Caki2 (cell line): ENCODE data around the gene UBE2I. TPM values are rescaled to one million over a fixed set of nuclear protein-coding genes. Genes with fewer than 3 reads are reported as not detected.

Experiments used
- DNase-seq: peaks from one replicate; pipeline ENCODE4 v3.0.0-alpha.2; 2015; ENCODE audit warnings: low read depth
- in situ Hi-C: cut with HindIII; loops from 2 replicates; pipeline ENCODE4 v1.10.0; 2016; ENCODE audit warnings: low sequenced_read_pairs, low pct_unique_long_range_greater_than_20kb, mixed read lengths
- total RNA-seq: library from RNA; depleted of rRNA; stranded (reverse); fragments of >200 nt; shearing (Covaris generic); gene quantifications from 2 replicates; pipeline ENCODE4 v1.2.3, GENCODE V29; 2014; ENCODE audit warnings: low replicate concordance

The UBE2I gene
- total RNA-seq, 1 experiment from 2014 or later, result 294 TPM

DNA sequence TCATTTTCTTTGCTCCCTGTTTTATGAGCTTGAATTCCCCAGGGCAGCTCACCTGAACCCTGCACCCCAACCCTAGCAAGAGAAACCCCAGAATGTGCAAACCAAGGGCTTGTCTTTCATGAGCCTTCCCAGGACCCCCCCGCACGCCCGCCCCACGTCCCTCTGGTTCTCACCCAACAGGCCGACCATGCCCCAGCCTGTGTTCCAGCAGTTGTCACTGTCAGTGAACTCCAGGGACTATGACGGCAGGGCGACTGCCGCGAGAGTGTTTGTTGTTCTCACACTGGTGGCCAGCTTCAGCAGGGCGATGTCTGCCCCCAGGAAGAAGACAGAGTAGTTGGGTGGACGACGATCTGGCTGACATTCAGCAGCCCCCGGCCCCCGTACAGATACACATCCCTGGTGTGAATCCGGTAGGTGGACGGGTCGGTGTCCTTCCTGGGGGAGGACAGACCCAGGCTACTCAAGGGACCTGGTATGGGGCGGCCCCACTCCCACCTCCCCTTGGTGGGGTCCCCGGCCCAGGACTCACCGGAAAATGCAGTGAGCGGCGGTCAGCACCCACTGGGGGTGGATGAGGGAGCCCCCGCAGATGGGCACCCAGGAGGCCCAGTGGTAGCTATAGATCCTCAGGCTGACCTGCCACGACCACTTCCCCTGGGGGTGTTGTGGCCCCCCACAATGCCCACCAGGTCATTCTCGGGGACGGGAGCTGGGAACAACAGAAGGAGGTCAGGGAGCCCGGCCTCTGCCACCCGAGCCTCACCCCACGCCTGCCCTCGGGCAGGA is 33.5 kb upstream of the UBE2I start:
- in situ Hi-C loops, result no loop called here
- DNase-seq, result no peak

DNA sequence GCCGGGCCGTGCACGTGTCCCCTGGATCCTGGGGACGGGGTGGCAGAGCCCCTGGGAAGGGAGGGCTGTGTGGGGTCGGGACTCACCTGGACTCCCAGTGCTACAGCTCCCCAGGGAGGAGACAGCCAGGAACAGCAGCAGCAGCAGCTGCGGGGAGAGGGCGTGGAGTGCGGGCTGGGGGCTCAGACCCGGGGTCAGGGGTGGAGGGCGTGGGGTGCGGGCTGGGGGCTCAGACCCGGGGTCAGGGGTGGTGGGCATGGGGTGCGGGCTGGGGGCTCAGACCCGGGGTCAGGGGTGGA is 32.9 kb upstream of the UBE2I start:
- in situ Hi-C loops, result no loop called here
- no peak for DNase-seq

DNA sequence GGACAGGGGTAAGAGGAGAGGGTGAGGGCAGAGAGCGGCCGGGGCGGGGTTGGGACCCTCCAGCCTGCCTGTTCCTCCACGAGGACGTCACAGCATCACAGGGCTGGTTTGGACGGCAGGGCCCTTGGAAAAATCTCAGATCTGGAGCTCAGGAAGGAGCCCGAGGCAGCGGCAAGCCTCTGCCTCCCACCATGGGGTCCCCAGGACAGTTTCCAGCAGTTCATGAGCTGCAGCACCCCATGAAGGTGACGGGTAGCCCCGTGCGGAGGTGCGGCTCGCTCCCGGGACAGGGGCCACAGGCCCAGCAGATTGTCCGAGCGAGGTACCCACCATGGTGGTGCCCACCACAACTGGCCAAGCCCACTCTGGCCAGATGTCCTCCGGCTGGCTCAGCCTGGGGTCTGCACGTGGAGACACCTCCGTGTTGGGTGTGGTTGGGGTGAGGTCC is 32.3 kb upstream of the UBE2I start:
- no peak for DNase-seq
- in situ Hi-C loops, result no loop called here

GRCh38 chr16:1277617-1278282 is 31.7 kb upstream of the UBE2I start:
- in situ Hi-C loops, result no loop called here
- DNase-seq, result no peak

- no peak for DNase-seq
- in situ Hi-C loops, result no loop called here
Observed at GRCh38 chr16:1278477-1278876, 31.0 kb upstream of the UBE2I start.

- in situ Hi-C loops, result no loop called here
- DNase-seq, result no peak
Observed at GRCh38 chr16:1279081-1279944, 30.1 kb upstream of the UBE2I start.

GRCh38 chr16:1279945-1280589 is 29.4 kb upstream of the UBE2I start:
- in situ Hi-C loops, result no loop called here
- no peak for DNase-seq

GRCh38 chr16:1280783-1281182 is 28.7 kb upstream of the UBE2I start:
- in situ Hi-C loops, result no loop called here
- DNase-seq, result no peak

- in situ Hi-C loops, result no loop called here
- no peak for DNase-seq
Observed at GRCh38 chr16:1281517-1281916, 27.9 kb upstream of the UBE2I start.

GRCh38 chr16:1282324-1282973 is 27.0 kb upstream of the UBE2I start:
- in situ Hi-C loops, result no loop called here
- DNase-seq, result no peak

DNA sequence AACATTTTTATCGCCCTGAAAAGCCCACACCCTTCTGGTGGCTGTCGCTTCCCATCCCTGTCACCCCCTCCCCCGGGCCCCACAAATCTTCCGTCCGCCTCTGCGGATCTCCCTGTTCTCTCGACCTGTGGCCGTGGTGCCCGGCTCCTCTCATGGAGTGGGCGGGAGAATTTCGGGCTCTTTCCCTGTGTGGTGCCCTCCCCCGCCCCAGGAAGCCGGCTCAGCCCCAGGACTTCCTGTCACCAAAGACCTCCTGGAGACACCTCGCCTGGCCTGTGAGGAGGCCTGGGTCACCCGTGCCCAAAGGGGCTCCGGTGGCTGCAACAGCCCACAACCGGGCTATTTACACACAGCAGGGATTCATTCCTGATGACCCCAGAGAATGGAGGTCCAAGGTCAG is 26.1 kb upstream of the UBE2I start:
- no peak for DNase-seq
- in situ Hi-C loops, result no loop called here

- in situ Hi-C loops, result no loop called here
Observed at GRCh38 chr16:1283996-1284616, 25.3 kb upstream of the UBE2I start.

DNA sequence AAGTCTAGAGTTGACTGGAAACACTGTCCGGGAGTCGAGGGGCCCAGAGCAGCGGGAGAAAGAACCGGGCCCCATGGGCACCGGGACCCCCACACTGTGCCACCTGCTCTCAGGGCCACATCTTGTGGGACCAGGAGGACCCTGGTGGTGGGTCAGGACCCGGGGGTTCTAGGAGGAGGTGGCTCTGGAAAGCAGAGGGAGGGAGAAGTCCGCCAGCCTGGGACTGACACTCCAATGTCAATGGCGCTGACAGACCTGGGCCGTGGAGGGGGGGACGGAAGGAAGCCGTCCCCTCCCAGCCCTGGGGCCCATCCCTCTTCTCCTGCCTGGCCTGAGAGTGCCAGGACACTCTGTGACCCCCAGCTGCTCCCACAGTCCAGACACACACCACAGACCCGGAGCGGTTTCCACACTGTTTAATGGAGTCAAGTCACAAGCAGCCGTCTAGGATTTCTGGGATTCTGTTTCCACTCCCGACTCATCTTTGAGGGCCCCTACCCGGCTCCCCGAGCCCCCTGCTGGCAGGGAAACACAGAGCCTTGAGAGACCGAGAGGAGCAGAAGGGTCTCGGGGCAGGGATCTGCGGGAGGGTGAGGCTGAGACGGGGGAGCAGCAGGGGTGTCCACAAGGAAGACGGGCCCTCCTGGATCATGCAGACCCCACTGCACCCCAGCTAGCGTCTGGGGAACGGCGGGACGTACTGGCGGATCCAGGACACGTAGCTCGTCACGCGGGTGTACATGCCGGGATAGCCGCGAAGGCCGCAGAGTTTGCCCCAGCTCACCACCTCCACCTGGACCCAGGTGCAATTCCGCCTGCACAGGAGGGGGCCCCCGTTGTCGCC is 23.5 kb upstream of the UBE2I start:
- DNase-seq, result no peak
- in situ Hi-C loops, result no loop called here

More at GRCh38 chr16:1283996-1284616, 25.3 kb upstream of the UBE2I start:
- DNase-seq, result no peak

DNA sequence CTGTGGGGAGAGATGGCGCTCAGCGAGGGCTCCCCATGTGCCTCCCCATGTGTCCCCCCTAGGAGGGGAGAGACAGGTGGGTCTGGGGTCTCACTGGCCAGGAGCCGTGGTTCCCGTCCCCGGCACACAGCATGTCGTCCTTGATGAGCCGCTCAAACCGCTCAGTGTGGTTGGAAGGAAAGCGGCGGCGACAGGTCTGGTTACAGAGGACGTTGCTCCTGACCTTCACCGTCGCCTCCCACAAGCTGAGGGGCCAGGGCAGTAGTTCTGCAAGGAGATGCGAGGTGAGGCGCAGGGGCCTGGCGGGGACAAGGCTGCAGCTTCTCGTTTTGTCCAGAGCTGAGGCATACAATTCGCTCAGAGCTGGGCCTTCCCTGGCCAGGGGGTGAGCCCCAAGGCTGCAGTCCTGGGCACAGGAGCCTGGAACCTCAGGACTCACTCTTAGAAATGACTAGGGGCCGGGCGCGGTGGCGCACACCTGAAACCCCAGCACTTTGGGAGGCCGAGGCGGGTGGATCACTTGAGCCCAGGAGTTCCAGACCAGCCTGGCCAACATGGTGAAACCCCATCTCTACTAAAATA is 22.8 kb upstream of the UBE2I start:
- in situ Hi-C loops, result no loop called here
- DNase-seq, result no peak

GRCh38 chr16:1287982-1288670 is 21.3 kb upstream of the UBE2I start:
- in situ Hi-C loops, result no loop called here

DNA sequence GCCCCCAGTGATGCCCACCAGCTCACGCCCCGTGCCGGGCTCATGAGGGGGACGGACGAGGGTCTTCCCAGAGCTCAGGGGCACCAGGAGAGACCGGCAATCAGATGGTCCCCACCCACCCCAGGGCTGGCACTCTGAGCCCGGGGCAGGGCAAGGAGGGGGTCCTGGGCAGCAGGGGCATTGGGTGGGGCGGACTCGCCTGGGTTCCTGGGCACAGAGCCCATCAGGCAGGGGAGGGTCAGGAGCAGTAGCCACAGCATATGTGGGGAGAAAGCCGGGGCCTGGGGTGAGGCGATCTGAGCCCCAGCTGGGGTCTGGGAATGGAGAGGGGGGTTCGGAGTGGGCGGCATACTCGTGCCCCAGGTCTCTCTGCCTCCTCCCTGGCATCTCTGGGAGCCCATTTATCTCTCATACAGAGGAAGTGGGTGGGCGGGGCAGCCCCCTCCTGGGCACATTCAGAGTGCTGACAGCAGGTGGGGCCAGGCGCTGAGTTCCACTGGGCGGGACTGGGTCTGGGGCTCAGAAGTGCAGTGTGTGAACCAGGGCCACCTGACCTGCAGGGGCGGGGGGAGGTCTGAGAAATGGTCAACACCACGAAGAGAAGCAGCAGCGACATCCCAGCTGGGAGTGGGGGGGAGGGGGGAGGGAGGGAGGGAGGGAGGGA is 20.5 kb upstream of the UBE2I start:
- no peak for DNase-seq
- in situ Hi-C loops, result no loop called here

More at GRCh38 chr16:1287982-1288670, 21.3 kb upstream of the UBE2I start:
- no peak for DNase-seq
